Skin epidermis (tissue), 12 donors: Measurements from ENCODE around the gene OR10A5.
"Not testable (repeated sequence)": the region's sequence is repeated elsewhere in the genome, so short reads cannot be mapped to it uniquely, and the experiment has no call there.

Experiments used
- H3K27ac ChIP-seq, 21 experiments: fragments of 200-600 bp; sonication (generic) in 11 of 21; one replicate each; pipeline ENCODE4 v1.5.0; 2020; ENCODE audit warnings: mild to moderate bottlenecking in 3 of 21, inconsistent platforms in 2 of 21, moderate library complexity in 2 of 21
- H3K4me3 ChIP-seq, 7 experiments: fragments of 200-600 bp; sonication (generic) in 2 of 7; one replicate each; pipeline ENCODE4 v1.5.0; 2020; ENCODE audit warnings: inconsistent platforms in 2 of 7, mild to moderate bottlenecking in 2 of 7, moderate library complexity in 1 of 7

Gene OR10A5

GRCh38 chr11:6864438-6864837, 19.0 kb downstream of the OR10A5 start:
- H3K4me3 ChIP-seq = no peak overlapping the region
- no peak overlapping the region for H3K27ac ChIP-seq

GRCh38 chr11:6871278-6871677, 25.8 kb downstream of the OR10A5 start:
- H3K4me3 ChIP-seq = no peak overlapping the region
- no peak overlapping the region for H3K27ac ChIP-seq

GRCh38 chr11:6875761-6876160, 30.3 kb downstream of the OR10A5 start:
- Histone ChIP-seq H3K4me3 (no peak overlapping the region), H3K27ac (no peak overlapping the region)

- Histone ChIP-seq H3K4me3 (no peak within 1 kb of the TSS), H3K27ac (no peak within 1 kb of the TSS)
These were observed 30.8 kb downstream of the OR10A5 start, which contains the start of gene OR10A4 for GRCh38 chr11:6876325-6876724. Gene OR10A4 (plus strand): TSS chr11:6876625. CDS start chr11:6876648, 23 bp downstream.

- no peak overlapping the region for H3K27ac ChIP-seq
- no peak overlapping the region for H3K4me3 ChIP-seq
These were observed 31.4 kb downstream of the OR10A5 start for GRCh38 chr11:6876914-6877313.

GRCh38 chr11:6882751-6883150, 37.3 kb downstream of the OR10A5 start:
- Histone ChIP-seq H3K4me3 (no peak overlapping the region), H3K27ac (no peak overlapping the region)

- H3K4me3 ChIP-seq, H3K27ac ChIP-seq: not testable (repeated sequence)
These were observed 42.2 kb downstream of the OR10A5 start for GRCh38 chr11:6887711-6888110.

GRCh38 chr11:6888830-6889229, 43.3 kb downstream of the OR10A5 start:
- H3K27ac ChIP-seq = no peak overlapping the region

GRCh38 chr11:6889835-6890234, 44.4 kb downstream of the OR10A5 start:
- H3K27ac ChIP-seq = no peak overlapping the region
- no peak overlapping the region for H3K4me3 ChIP-seq

More at GRCh38 chr11:6888830-6889229, 43.3 kb downstream of the OR10A5 start:
- H3K4me3 ChIP-seq = no peak overlapping the region

GRCh38 chr11:6892400-6892799, 46.9 kb downstream of the OR10A5 start, which contains the start of gene OR2D2:
Gene OR2D2 (minus strand): TSS chr11:6892500. CDS start chr11:6892500, 0 bp downstream.
- no peak within 1 kb of the TSS for H3K4me3 ChIP-seq
- H3K27ac ChIP-seq = no peak within 1 kb of the TSS

- Histone ChIP-seq H3K27ac (no peak overlapping the region), H3K4me3 (no peak overlapping the region)
These were observed 48.6 kb downstream of the OR10A5 start for GRCh38 chr11:6894097-6894496.

GRCh38 chr11:6895010-6895409, 49.5 kb downstream of the OR10A5 start:
- no peak overlapping the region for H3K4me3 ChIP-seq
- no peak overlapping the region for H3K27ac ChIP-seq
